ENCODE results near the gene FGF11. TPM values are rescaled to one million over a fixed set of nuclear protein-coding genes. Genes with fewer than 3 reads are reported as not detected.

Gene FGF11
- total RNA-seq, 4 donors from 2014 or later = 1.2 to 7.4 (median 4.1) TPM

GRCh38 chr17:7460850-7461660 lies 21.7 kb downstream of the FGF11 start:
- H3K9me3 ChIP-seq = no peaks in the 10 kb centered on the region
- TF ChIP-seq CTCF (IDR thresholded peaks at IDR 0.05 in 4 of 5, conservative IDR thresholded peaks at IDR 0.05 in 1 of 5) (no peak), POLR2A (IDR thresholded peaks at IDR 0.05) (no peak)
- in situ Hi-C loops (cut with MboI; ENCODE audit: low sequenced_read_pairs in 4 of 4) (no loop called here), intact Hi-C loops (cut with DNase I; ENCODE audit: low total_unique reads) (no loop called here)
- peaks cover 0 to 50% of the 10 kb centered on the region in 2 donors for H3K36me3 ChIP-seq
- H3K27me3 ChIP-seq = no peaks in the 10 kb centered on the region
- peak overlapping the region in 2 of 4 donors; percentile 31 to 45 for H3K27ac ChIP-seq
- peaks cover 8 to 12% of the 10 kb centered on the region in 2 donors for H3K4me1 ChIP-seq
- no peak overlapping the region for H3K4me3 ChIP-seq
- DNase-seq (peak in 1 of 2 donors; percentile 41), ATAC-seq (peak in 1 of 2 donors; percentile 62)

DNA sequence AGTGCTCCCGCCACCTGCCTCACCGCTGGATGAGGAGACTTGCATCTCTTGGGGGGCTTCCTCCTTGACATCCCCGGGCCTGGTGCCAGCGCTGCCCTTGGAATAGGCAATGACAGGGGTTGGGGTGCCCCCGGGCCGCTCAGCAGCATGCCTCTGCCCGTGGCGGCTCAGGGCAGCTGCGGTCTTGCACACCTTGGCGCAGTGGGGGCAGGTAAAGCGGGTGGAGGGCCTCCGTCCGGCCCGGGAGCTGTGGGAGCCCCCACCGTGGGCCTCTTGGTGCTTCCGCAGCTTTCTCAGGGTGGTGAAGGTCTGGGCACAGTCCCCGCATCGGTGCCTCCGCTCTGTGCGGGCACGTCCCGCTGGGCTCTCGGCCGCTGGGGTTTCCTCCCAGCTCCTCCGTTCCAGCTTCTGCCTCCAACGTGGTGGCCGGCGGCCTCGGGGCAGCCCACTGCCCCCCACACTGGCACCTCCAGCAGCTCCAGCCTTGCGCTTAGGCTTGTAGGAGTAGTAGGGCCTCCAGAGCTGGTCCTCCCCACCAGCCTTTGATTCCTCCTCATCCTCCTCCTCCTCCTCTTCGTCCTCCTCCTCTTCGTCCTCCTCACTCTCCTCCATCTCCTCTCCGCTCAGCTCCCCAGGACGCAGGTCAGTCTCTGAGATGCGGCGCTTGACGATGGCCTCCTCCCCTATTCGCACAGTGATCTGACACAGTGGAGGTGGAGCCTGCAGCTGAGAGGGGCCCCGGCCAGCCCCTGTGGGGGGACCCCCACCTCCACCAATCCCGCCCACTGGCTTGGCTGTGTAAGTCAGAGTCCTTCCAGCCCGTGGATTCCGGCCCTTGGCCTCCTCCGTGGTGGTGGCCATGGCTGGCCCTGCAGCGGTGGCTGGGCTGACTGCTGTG lies 23.4 kb downstream of the FGF11 start:
- H3K36me3 ChIP-seq = peaks cover 0 to 38% of the 10 kb centered on the region in 2 donors
- no peak overlapping the region for H3K4me3 ChIP-seq
- DNase-seq (no peak), ATAC-seq (no peak)
- H3K4me1 ChIP-seq = peaks cover 19 to 22% of the 10 kb centered on the region in 2 donors
- in situ Hi-C loops (cut with MboI; ENCODE audit: low sequenced_read_pairs in 4 of 4) (no loop called here), intact Hi-C loops (cut with DNase I; ENCODE audit: low total_unique reads) (no loop called here)
- H3K27ac ChIP-seq = peak overlapping the region in 1 of 4 donors; percentile 11
- no peaks in the 10 kb centered on the region for H3K9me3 ChIP-seq
- TF ChIP-seq POLR2A (IDR thresholded peaks at IDR 0.05) = no peak
- TF ChIP-seq CTCF (IDR thresholded peaks at IDR 0.05 in 4 of 5, conservative IDR thresholded peaks at IDR 0.05 in 1 of 5) = no peak
- no peaks in the 10 kb centered on the region for H3K27me3 ChIP-seq

DNA sequence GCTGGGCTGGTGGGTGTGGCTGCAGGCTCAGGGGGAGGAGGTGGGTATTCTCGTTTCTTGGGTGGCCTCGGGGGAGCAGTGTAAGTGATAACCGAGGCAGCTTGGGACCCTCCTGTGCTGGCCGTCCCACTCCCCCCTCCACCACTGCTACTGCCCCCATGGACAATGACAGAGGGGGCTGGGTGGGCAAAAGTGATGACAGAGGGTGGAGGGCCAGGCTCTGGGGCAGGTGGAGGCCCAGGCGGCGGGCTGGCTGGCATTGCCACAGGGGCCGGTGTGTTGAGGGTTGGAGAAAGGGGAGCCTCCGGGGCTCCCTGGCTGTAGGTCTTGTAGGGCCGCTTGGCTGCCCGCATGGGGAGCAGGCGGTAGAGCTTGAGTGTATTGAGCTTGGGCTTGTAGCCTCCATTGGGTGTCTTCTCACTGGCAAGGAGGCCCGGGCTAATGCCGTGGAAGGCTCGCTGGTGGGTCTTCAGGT lies 24.1 kb downstream of the FGF11 start:
- peak overlapping the region in 1 of 4 donors; percentile 11 for H3K27ac ChIP-seq
- intact Hi-C loops (cut with DNase I; ENCODE audit: low total_unique reads) (no loop called here), in situ Hi-C loops (cut with MboI; ENCODE audit: low sequenced_read_pairs in 4 of 4) (no loop called here)
- H3K4me1 ChIP-seq = peaks cover 20 to 25% of the 10 kb centered on the region in 2 donors
- H3K9me3 ChIP-seq = no peaks in the 10 kb centered on the region
- ATAC-seq = no peak
- TF ChIP-seq POLR2A (IDR thresholded peaks at IDR 0.05) (no peak), CTCF (IDR thresholded peaks at IDR 0.05 in 4 of 5, conservative IDR thresholded peaks at IDR 0.05 in 1 of 5) (no peak)
- no peak for DNase-seq
- no peak overlapping the region for H3K4me3 ChIP-seq
- peaks cover 0 to 32% of the 10 kb centered on the region in 2 donors for H3K36me3 ChIP-seq
- no peaks in the 10 kb centered on the region for H3K27me3 ChIP-seq

DNA sequence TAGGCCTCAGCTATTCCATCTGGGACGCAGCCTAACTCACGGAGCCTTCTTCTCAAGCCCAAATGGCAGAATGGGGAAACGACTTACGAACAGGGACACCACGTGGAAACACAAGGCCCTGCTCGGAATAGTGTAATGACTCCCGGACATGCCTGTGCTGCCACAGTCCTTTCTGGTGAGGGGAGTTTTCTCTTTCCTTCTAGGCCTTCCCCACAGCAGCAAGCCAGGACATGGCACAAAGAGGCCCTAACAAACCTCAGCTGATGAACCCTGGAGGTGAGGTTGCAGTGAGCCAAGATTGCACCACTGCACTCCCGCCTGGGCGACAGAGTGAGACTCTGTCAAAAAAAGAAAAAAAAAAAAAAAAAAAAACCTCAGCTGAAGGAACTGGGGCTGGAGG lies 24.8 kb downstream of the FGF11 start:
- intact Hi-C loops (cut with DNase I; ENCODE audit: low total_unique reads) (no loop called here), in situ Hi-C loops (cut with MboI; ENCODE audit: low sequenced_read_pairs in 4 of 4) (no loop called here)
- H3K4me3 ChIP-seq = no peak overlapping the region
- H3K9me3 ChIP-seq = no peaks in the 10 kb centered on the region
- peaks cover 20 to 25% of the 10 kb centered on the region in 2 donors for H3K4me1 ChIP-seq
- ATAC-seq (no peak), DNase-seq (no peak)
- H3K36me3 ChIP-seq = peaks cover 0 to 31% of the 10 kb centered on the region in 2 donors
- TF ChIP-seq POLR2A (IDR thresholded peaks at IDR 0.05) (no peak), CTCF (IDR thresholded peaks at IDR 0.05 in 4 of 5, conservative IDR thresholded peaks at IDR 0.05 in 1 of 5) (no peak)
- no peaks in the 10 kb centered on the region for H3K27me3 ChIP-seq
- no peak overlapping the region for H3K27ac ChIP-seq

Data from gastrocnemius medialis (tissue), 4 donors.